ENCODE results near the gene KIF18B. TPM values are rescaled to one million over a fixed set of nuclear protein-coding genes. Genes with fewer than 3 reads are reported as not detected.

Gene KIF18B
- total RNA-seq, 1 donor from 2014 or later, result 20.2 TPM

GRCh38 chr17:44927696-44928095 lies 19.9 kb downstream of the KIF18B start:
- TF ChIP-seq CTCF (IDR thresholded peaks at IDR 0.05; ENCODE audit: unreplicated experiment), result no peak
- Mint-ChIP-seq H3K27ac (no peak overlapping the region), H3K27me3 (ENCODE audit: low read depth) (peaks cover 4% of the 10 kb centered on the region), H3K4me3 (no peak overlapping the region), H3K4me1 (no peaks in the 10 kb centered on the region), H3K36me3 (peaks cover 14% of the 10 kb centered on the region), H3K9me3 (no peaks in the 10 kb centered on the region)
- DNase-seq (ENCODE audit: low spot score in 2 of 2, unreplicated experiment in 2 of 2), result no peak

DNA sequence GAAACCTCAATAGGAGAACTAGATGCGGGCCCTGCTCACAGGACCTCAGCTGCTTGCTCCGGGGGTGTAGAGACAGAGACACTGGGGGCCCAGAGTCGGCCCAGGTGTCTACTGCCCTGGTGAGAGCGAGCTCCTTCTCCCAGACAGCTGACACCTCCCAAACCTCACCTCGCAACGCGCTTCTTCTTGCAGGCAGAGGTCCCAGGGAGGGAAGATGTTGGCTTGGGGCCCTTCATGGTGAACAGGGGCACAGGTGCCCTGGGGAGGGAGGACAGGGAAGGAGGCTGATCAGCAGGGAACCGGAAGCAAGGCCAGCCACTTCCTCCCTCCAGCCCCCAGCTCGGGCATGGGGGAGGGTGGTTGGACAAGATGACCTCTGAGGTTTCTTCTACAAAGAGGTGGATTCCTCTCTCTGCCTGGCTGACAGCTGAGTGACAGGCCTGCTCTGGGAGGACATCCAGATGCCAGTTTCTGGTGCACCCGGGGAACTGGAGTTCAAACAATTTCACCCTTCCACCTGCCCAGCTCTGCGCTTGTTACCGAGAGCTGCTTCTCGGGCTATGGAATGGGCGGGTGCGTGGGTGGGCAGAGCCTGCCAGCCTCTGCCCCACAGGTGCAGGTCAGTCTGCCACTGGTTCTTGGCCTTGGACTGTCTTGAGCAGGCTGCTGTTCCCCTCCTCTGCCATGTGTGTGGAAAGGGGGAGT lies 20.6 kb downstream of the KIF18B start:
- Mint-ChIP-seq H3K4me1 (no peaks in the 10 kb centered on the region), H3K27ac (no peak overlapping the region), H3K36me3 (peaks cover 14% of the 10 kb centered on the region), H3K4me3 (no peak overlapping the region), H3K9me3 (no peaks in the 10 kb centered on the region), H3K27me3 (ENCODE audit: low read depth) (peaks cover 10% of the 10 kb centered on the region)
- DNase-seq (ENCODE audit: low spot score in 2 of 2, unreplicated experiment in 2 of 2), result no peak
- no peak for TF ChIP-seq CTCF (IDR thresholded peaks at IDR 0.05; ENCODE audit: unreplicated experiment)

- no peak overlapping the region for H3K4me3 Mint-ChIP-seq
- H3K9me3 Mint-ChIP-seq, result no peaks in the 10 kb centered on the region
- no peak overlapping the region for H3K27ac Mint-ChIP-seq
- peaks cover 10% of the 10 kb centered on the region for H3K36me3 Mint-ChIP-seq
- H3K4me1 Mint-ChIP-seq, result peaks cover 3% of the 10 kb centered on the region
- no peak for DNase-seq (ENCODE audit: low spot score in 2 of 2, unreplicated experiment in 2 of 2)
- no peak for TF ChIP-seq CTCF (IDR thresholded peaks at IDR 0.05; ENCODE audit: unreplicated experiment)
- peaks cover 16% of the 10 kb centered on the region for H3K27me3 Mint-ChIP-seq (ENCODE audit: low read depth)
These were observed 21.6 kb downstream of the KIF18B start for GRCh38 chr17:44925731-44926697.

DNA sequence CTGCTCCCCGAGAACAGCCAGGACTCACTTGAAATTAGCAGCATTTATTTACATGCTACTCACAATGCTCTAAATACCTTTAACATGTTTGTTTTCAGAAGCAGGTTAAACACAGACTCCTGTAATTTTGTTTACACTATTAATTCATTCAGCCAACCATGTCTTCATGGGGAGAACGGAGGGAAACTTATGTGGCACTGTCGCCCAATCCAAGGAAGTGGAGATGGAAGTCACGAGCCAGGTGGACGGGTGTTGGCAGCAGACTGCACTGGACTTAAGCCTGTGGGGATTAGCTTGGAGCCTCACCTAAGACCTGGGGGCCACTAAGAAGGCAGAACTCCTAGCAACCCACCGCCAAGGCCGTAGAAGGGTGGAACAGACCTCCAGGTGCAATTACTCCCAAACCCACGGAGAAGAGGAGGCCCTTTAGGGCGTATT lies 23.4 kb downstream of the KIF18B start:
- DNase-seq (ENCODE audit: low spot score in 2 of 2, unreplicated experiment in 2 of 2), result no peak
- peaks cover 28% of the 10 kb centered on the region for H3K27me3 Mint-ChIP-seq (ENCODE audit: low read depth)

More for the DNA sequence above, 23.4 kb downstream of the KIF18B start:
- H3K27ac Mint-ChIP-seq, result no peak overlapping the region
- peaks cover 3% of the 10 kb centered on the region for H3K4me1 Mint-ChIP-seq
- TF ChIP-seq CTCF (IDR thresholded peaks at IDR 0.05; ENCODE audit: unreplicated experiment), result no peak
- H3K36me3 Mint-ChIP-seq, result peaks cover 6% of the 10 kb centered on the region
- H3K9me3 Mint-ChIP-seq, result no peaks in the 10 kb centered on the region
- no peak overlapping the region for H3K4me3 Mint-ChIP-seq
